ENCODE data around the gene HOMEZ.
"Not testable (repeated sequence)": the region's sequence is repeated elsewhere in the genome, so short reads cannot be mapped to it uniquely, and the experiment has no call there.

Gene HOMEZ

DNA sequence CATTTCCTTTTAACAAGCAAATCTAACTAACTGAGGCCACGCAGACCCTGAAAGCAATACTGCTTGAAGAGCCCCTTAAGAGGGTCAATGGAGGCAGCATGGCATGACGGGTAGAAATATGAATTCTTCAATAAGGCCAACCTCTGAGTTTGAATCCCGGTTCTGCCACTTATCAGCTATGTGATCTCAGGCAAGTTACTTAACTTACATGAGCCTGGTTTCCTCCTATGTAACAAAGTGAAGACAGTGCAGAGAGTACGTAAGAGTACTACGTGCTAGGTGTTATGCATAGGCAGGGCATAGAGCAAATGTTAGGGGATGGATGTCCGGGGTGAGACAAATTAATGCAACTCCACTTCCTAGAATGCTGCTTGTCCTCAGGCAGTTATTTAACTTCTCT, 4.7 kb downstream of the HOMEZ start:
- TF ChIP-seq Cebpa-rat (IDR thresholded peaks at IDR 0.05): no peak
- Histone ChIP-seq H3K4me2 (peak overlapping the region; percentile 18; the same call in 1 of the 2 replicates), H3K36me3 (peaks cover 25% of the 10 kb centered on the region), H3K27ac (no peak overlapping the region), H3K9me3 (no peaks in the 10 kb centered on the region), H3K9ac (no peak overlapping the region), H4K20me1 (no peaks in the 10 kb centered on the region), H3K4me3 (no peak overlapping the region), H3K4me1 (peaks cover 30% of the 10 kb centered on the region), H3K27me3 (no peaks in the 10 kb centered on the region)

DNA sequence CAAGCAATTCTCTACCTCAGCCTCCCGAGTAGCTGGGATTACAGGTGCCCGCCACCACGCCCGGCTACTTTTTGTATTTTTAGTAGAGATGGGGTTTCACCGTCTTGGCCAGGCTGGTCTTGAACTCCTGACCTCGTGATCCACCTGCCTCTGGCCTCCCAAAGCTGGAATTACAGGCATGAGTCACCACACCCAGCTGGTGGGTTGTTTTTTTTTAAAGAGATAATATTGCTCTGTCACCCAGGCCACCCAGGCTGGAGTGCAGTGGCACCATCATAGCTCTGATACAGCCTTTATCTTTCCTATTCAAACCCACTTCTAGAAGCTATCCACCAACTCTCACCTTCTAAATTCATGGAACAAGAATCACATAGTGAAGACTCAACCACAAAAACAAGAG, 8.0 kb downstream of the HOMEZ start:
- not testable (repeated sequence) for H4K20me1 ChIP-seq, H3K27ac ChIP-seq, H3K9me3 ChIP-seq, H3K4me3 ChIP-seq, H3K27me3 ChIP-seq, H3K4me2 ChIP-seq, H3K9ac ChIP-seq
- peaks cover 18% of the 10 kb centered on the region for H3K4me1 ChIP-seq
- peaks cover 37% of the 10 kb centered on the region for H3K36me3 ChIP-seq

DNA sequence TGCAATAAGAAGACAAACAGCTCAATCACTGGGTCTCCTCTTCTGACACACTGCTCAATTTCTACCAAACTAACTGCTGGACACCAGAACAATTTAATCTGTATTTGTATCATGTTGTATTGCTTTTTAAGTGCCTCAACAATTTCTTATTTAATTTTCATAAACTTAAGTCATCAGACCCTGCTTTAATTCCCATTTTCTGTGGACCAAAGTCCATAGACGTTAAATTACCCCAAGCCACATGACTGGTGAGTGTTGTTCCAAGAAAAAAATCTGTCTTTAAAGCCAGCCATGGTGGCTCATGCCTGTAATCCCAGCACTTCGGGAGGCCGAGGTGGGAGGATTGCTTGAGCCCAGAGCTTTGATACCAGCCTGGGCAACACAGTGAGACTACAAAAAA, 8.7 kb downstream of the HOMEZ start:
- no peak for TF ChIP-seq Cebpa-rat (IDR thresholded peaks at IDR 0.05)
- peaks cover 18% of the 10 kb centered on the region for H3K4me1 ChIP-seq
- no peaks in the 10 kb centered on the region for H4K20me1 ChIP-seq
- H3K36me3 ChIP-seq: peaks cover 32% of the 10 kb centered on the region
- no peak overlapping the region for H3K9ac ChIP-seq
- H3K27me3 ChIP-seq: no peaks in the 10 kb centered on the region
- no peak overlapping the region for H3K4me3 ChIP-seq
- no peaks in the 10 kb centered on the region for H3K9me3 ChIP-seq
- no peak overlapping the region for H3K4me2 ChIP-seq
- no peak overlapping the region for H3K27ac ChIP-seq

DNA sequence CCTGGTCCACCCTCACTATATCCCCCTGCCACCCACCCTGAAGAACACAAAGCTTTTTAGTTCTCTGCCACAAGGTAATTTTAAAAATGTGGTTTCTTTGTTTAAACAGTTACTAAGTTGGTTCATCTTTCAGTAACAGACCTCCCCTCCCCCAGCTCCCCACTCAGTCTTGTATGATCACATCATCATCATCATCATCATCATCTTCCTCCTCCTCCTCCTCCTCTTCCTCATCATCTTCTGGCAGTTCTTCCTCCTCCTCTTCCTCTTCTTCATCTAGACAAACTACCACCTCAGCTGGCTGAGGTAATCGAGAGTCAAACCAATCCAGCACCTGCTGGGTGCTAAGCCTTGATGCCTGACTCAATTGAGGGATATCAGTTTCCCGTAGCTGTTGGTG, 10.5 kb downstream of the HOMEZ start:
- no peak overlapping the region for H3K27ac ChIP-seq
- H3K36me3 ChIP-seq: peaks cover 24% of the 10 kb centered on the region
- no peaks in the 10 kb centered on the region for H4K20me1 ChIP-seq
- TF ChIP-seq Cebpa-rat (IDR thresholded peaks at IDR 0.05): no peak
- no peak overlapping the region for H3K9ac ChIP-seq
- peaks cover 8% of the 10 kb centered on the region for H3K4me1 ChIP-seq
- H3K4me2 ChIP-seq: no peak overlapping the region
- H3K9me3 ChIP-seq: no peaks in the 10 kb centered on the region
- no peaks in the 10 kb centered on the region for H3K27me3 ChIP-seq
- no peak overlapping the region for H3K4me3 ChIP-seq

DNA sequence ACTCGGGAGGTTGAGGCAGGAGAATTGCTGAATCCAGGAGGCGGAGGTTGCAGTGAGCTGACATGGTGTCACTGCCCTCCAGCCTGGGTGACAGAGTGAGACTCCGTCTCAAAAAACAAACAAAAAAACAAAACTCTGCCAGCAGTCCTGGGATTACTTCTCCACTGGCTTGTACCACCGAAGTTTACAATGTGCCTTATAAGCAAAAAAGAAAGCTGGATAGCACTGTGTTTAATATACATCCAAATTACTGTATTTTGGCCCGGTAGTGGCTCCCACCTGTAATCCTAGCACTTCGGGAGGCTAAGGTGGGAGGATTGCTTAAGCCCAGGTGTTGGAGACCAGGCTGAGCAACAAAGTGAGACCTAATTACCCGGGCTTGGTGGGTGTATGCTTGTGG, 16.7 kb downstream of the HOMEZ start:
- H3K4me2 ChIP-seq: no peak overlapping the region
- H3K36me3 ChIP-seq: no peaks in the 10 kb centered on the region
- TF ChIP-seq Cebpa-rat (IDR thresholded peaks at IDR 0.05): no peak
- no peaks in the 10 kb centered on the region for H4K20me1 ChIP-seq
- no peak overlapping the region for H3K27ac ChIP-seq
- H3K27me3 ChIP-seq: no peaks in the 10 kb centered on the region
- no peak overlapping the region for H3K4me3 ChIP-seq
- no peaks in the 10 kb centered on the region for H3K4me1 ChIP-seq
- no peak overlapping the region for H3K9ac ChIP-seq
- H3K9me3 ChIP-seq: no peaks in the 10 kb centered on the region

DNA sequence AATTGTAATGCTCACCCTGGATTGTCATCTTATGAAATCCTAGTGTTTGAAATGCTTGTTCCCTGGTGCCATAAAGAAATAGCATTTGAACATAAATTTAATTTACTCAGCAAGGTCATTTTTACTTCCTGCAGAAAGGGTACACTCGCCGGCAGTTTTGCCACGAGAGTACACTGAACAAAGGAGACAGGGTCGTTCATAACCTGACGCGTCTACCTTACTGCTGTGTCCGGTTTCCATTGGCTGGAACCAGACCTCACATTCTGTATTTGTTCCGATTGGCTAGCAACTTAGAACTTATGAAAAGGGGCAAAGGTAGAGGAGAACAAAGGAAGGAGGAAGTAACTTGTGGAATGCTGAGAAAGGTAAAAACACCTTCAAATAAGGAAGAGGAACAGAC, 25.1 kb downstream of the HOMEZ start:
- not testable (repeated sequence) for H4K20me1 ChIP-seq, H3K4me3 ChIP-seq, H3K36me3 ChIP-seq, H3K4me1 ChIP-seq, H3K9me3 ChIP-seq, H3K27me3 ChIP-seq, H3K4me2 ChIP-seq, H3K27ac ChIP-seq, H3K9ac ChIP-seq

DNA sequence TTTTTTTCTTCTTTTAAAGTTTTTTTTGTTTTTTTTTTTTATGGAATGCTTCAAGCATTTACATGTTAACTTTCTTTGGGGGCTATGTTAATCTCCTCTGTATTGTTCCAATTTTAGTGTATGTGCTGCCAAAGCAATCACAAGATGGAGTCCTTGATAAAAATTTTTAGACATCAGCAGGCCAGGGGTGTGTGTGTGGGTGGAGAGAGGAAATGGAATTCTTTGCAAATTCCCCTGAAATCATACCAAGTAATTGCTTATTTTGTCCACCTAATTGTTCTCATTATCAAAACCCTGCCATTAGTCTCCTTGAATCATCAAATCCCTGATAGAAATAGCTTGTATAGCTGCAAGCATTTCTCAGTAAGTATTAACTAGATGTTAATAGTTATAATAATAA, 26.5 kb downstream of the HOMEZ start:
- H3K9ac ChIP-seq: no peak overlapping the region
- no peak overlapping the region for H3K4me2 ChIP-seq
- H3K9me3 ChIP-seq: no peaks in the 10 kb centered on the region
- no peaks in the 10 kb centered on the region for H3K27me3 ChIP-seq
- no peaks in the 10 kb centered on the region for H3K36me3 ChIP-seq
- H3K27ac ChIP-seq: no peak overlapping the region
- no peak overlapping the region for H3K4me3 ChIP-seq
- no peak for TF ChIP-seq Cebpa-rat (IDR thresholded peaks at IDR 0.05)
- H4K20me1 ChIP-seq: no peaks in the 10 kb centered on the region
- H3K4me1 ChIP-seq: no peaks in the 10 kb centered on the region

DNA sequence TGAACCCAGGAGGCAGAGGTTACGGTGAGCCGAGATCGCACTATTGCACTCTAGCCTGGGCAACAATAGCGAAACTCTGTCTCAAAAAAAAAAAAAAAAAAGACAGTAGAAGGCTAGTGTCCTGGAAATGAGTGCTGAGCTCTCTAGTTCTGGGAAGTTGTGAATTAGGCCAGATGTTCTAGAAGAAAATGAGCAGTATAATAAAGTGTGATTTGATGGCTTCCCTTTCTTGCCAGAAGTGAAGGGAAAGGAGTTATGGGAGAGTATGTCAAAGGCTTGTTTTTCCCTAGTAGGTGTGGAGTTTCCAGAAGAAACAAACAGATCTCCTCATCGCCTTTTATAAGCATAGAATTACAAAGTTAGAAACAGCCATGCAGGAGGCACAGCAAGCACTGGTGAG, 27.7 kb downstream of the HOMEZ start:
- no peak overlapping the region for H3K27ac ChIP-seq
- no peaks in the 10 kb centered on the region for H3K27me3 ChIP-seq
- H3K4me1 ChIP-seq: no peaks in the 10 kb centered on the region
- H3K9ac ChIP-seq: no peak overlapping the region
- no peaks in the 10 kb centered on the region for H3K36me3 ChIP-seq
- no peaks in the 10 kb centered on the region for H3K9me3 ChIP-seq
- no peaks in the 10 kb centered on the region for H4K20me1 ChIP-seq
- H3K4me2 ChIP-seq: no peak overlapping the region
- no peak overlapping the region for H3K4me3 ChIP-seq
- TF ChIP-seq Cebpa-rat (IDR thresholded peaks at IDR 0.05): no peak

DNA sequence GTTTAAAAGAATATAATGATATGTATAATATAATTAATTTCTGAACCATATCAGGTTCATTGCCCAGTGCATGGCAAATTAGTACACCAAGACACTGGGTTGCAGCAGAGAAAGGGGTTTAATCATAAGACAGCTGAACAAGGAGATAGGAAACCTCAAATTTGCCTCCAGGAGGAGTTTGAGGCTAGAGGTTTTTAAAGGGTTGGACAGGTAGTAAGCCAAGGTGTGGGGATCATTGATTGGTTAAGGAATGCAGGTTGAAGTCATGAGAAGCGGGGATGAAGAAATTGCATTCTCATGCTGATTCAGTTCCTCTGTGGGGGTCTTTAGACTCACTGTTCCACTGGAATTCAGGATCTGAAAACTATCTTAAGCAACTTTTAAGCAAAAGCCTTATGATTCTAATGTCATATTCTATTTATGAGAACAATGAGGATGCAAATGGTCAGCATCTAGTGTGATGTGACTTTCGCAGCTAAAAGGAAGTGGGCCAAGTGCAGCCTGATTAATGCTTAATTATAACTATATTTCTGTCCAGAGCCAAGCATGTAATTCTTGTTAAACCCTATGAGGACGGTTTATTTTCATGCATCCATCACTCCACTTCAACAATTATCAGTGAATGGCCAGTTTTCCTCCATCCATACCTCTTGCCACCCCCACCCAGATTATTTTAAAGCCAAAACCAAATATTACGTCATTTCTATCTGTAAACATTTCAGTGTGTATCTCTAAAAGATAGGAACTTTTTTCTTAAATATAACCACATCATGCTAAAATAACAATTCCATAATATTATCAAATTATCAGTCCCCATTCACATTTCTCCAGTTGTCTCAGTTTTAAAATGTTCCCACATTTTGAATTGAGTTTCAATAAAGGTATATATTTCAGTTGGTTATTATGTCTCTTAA, 33.3 kb downstream of the HOMEZ start:
- no peaks in the 10 kb centered on the region for H3K4me1 ChIP-seq
- H4K20me1 ChIP-seq: no peaks in the 10 kb centered on the region
- H3K36me3 ChIP-seq: no peaks in the 10 kb centered on the region
- no peak overlapping the region for H3K27ac ChIP-seq
- no peaks in the 10 kb centered on the region for H3K9me3 ChIP-seq
- no peak overlapping the region for H3K9ac ChIP-seq
- no peak overlapping the region for H3K4me3 ChIP-seq
- no peak for TF ChIP-seq Cebpa-rat (IDR thresholded peaks at IDR 0.05)
- H3K4me2 ChIP-seq: no peak overlapping the region
- H3K27me3 ChIP-seq: no peaks in the 10 kb centered on the region

DNA sequence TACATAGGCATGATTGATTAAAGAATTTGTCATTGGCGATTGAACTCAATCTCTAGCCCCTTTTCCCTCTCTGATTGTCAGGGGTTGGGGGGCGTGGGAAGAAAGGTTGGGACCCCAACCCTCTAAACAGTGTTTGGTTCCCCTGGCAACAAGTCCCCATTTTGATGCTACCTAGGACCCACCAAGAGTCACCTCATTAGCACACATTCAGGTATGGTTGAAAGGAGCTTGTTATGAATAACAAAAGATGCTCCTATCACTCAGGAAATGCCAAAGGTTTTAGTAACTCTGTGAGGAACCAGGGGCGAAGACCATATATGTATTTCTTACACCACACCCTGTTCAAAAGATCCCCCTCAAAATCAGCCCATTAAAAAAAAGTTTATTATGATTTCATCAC, 33.9 kb downstream of the HOMEZ start:
- no peaks in the 10 kb centered on the region for H3K27me3 ChIP-seq
- H3K9ac ChIP-seq: no peak overlapping the region
- no peak overlapping the region for H3K4me2 ChIP-seq
- no peak for TF ChIP-seq Cebpa-rat (IDR thresholded peaks at IDR 0.05)
- H3K4me1 ChIP-seq: no peaks in the 10 kb centered on the region
- no peak overlapping the region for H3K4me3 ChIP-seq
- H3K9me3 ChIP-seq: no peaks in the 10 kb centered on the region
- no peaks in the 10 kb centered on the region for H3K36me3 ChIP-seq
- H3K27ac ChIP-seq: no peak overlapping the region
- no peaks in the 10 kb centered on the region for H4K20me1 ChIP-seq

DNA sequence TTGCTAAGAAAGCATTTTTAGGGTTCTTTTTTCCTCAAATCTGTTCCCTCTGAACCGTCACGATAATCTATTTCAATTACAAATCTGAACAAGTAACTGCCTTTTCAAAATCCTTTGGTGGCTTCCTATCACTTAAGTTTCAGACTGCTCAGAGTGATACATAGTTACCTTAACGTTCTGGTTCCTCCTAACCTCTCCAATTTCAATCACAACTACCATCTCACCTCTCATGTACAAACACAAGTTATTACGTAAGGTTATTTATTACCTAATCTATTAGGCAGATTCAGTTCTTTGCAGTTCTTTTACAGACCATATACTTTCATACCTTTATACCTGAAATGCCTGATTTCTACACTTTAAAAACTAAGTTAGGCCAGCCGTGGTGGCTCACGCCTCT, 36.1 kb downstream of the HOMEZ start:
- Histone ChIP-seq H3K9me3 (no peaks in the 10 kb centered on the region), H4K20me1 (no peaks in the 10 kb centered on the region), H3K36me3 (no peaks in the 10 kb centered on the region), H3K4me3 (no peak overlapping the region), H3K9ac (no peak overlapping the region), H3K4me2 (no peak overlapping the region), H3K4me1 (no peaks in the 10 kb centered on the region), H3K27ac (no peak overlapping the region), H3K27me3 (no peaks in the 10 kb centered on the region)
- TF ChIP-seq Cebpa-rat (IDR thresholded peaks at IDR 0.05): no peak; the same call in 1 of the 2 replicates

Measured in BLaER1 (cell line).